Heart left ventricle (tissue), 13 donors: ENCODE data around the gene GPR157.

Source experiments
- CTCF ChIP-seq, 12 donors: fragments of 200-600 bp; sonication (generic) in 4 of 12; IDR thresholded peaks; one replicate each; pipeline versions ENCODE4 v1.5.0 to v1.8.0; 2018 to 2022; ENCODE audit warnings: antibody characterized with exemption in 12 of 12, mild to moderate bottlenecking in 5 of 12
- POLR2A ChIP-seq, 2 donors: fragments of 450-650 bp; IDR thresholded peaks; one replicate each; pipeline ENCODE4 v1.6.1; 2017; ENCODE audit warnings: antibody characterized with exemption in 2 of 2, mild to moderate bottlenecking in 2 of 2, moderate library complexity in 2 of 2
- donor health status: ischemic (EF 13 %, LVEDD 7.1; RV severe dilation, severe dysfunction).
- donor health status: DM: no; HTN: yes; CAD: no.
- donor health status: DM: no; HTN: no; CAD: no.
- donor health status: ischemic (EF 25% LVEDD 6.9; RV normal size, moderate dysfunction).
- donor health status: ischemic (EF 25% LVEDD 5.7; RV mildly dilated, moderate dysfunction).
- donor health status: ischemic (EF 35%, LVEDD 5.7; RV mildly dilated, moderate dysfunction).
- donor health status: nonischemic (EF 11% LVEDD 7.7; RV severe dilation, severe dysfunction).
- donor health status: DM: yes; HTN: yes; CAD: no.
- donor health status: PGD.
- donor health status: ischemic (EF 29% LVEDD 5.4; RV normal size, mild dysfunction).
- donor health status: nonischemic (EF 23%, LVEDD 6.1; RV moderate dilation, normal function).

- TF ChIP-seq CTCF (IDR thresholded peaks at IDR 0.05) = no peak
- TF ChIP-seq POLR2A (IDR thresholded peaks at IDR 0.05) = no peak
Measured at GRCh38 chr1:9065213-9065751, 63.6 kb downstream of the GPR157 start.
